LHCN-M2 (cell line): ENCODE results near the gene DRGX. TPM values are rescaled to one million over a fixed set of nuclear protein-coding genes. Genes with fewer than 3 reads are reported as not detected.

Experiments
- DNase-seq: peaks from one replicate; pipeline ENCODE4 v3.0.0-alpha.2; 2012; ENCODE audit warnings: low read depth
- total RNA-seq: library from RNA; depleted of rRNA; stranded (reverse); fragments of >200 nt; gene quantifications from 2 replicates; pipeline ENCODE4 v1.2.3, GENCODE V29; 2014

Gene DRGX
- total RNA-seq, 1 experiment from 2014 or later: not detected

DNA sequence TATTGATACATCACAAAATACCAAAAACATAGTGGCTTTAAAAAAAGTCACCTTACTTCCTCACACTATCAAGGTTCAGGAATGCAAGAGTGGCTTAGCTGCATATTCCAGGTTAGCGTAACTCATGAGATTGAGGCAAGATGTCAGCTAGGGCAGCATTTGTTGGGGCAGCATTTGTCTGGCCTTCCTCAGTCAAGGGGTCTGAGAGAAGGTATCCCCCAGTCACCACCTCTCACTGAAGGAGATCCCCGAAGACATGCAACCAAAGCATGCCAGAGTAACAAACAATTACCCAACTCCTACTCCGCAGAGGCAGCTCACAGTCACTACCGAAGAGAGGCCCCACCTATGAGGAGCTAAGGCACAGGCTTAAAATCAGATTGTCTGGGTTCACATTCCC is 48.5 kb downstream of the DRGX start:
- no peak for DNase-seq

DNA sequence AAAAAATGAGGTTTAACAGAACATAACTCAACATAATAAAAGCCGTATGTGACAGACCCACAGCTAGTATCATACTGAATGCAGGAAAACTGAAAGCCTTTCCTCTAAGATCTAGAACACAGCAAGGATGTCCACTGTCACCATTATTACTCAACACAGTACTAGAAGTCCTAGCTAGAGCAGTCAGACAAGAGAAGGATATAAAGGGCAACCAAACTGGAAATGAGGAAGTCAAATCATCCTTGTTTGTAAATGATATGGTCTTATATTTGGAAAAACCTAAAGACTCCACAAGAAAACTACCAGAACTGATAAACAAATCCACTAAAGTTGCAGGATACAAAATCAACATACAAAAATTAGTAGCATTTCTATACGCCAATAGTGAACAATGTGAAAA is 51.0 kb downstream of the DRGX start:
- DNase-seq: no peak

DNA sequence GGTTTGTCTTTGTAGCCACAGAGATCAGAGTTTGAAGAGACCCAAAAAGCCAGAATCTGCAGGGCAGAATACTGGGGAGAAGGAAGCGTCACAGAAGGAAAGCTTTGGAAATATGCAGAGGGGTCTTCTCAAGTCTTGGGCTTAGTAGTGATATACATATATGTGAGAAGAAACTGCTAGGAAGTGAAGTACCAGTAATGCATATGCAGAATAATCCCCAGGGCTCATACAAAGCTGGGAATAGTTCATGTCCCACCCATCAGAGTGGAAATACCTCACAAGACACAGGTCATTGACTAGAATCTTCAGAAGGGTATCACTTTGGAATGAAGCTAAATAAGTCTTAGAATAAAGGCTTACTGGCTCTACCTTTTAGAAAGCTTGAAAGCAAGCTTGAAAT is 57.3 kb downstream of the DRGX start:
- no peak for DNase-seq

DNA sequence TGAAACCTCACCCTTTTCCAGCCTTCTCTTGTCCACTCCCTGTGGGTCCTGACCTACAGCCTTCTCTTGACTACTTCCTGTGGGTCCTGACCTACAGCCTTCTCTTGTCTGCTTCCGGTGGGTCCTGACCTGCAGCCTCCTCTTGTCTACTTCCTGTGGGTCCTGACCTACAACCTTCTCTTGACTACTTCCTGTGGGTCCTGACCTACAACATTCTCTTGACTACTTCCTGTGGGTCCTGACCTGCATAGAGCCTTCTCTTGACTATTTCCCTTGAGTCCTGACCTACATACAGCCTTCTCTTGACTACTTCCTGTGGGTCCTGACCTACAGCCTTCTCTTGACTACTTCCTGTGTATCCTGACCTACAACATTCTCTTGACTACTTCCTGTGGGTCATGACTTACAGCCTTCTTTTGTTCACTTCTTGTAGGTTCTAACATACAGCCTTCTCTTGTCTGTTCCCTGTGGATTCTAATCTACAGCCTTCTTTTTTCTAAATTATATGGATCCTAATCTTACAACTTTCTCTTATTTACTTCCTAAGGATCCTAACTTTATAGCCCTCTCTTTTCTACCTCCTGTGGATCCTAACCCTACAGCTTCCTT is 60.4 kb downstream of the DRGX start:
- DNase-seq: no peak

DNA sequence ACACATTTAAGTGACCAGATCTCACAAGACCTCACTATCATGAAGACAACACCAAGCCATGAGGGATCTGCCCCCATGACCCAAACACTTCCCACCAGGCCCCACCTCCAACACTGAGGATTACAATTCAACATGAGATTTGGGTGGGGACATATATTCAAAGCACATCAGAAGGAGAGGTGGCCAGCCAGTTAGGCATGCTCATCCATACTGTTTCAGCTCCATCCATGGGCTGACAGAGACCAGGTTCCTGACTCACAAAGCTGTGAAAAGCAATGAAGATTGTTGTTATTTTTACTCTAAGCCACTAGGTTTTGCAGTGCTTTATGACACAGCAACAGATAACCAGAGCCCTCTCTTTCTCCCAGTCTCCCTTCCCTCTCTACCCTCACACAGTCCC is 60.9 kb downstream of the DRGX start:
- no peak for DNase-seq

DNA sequence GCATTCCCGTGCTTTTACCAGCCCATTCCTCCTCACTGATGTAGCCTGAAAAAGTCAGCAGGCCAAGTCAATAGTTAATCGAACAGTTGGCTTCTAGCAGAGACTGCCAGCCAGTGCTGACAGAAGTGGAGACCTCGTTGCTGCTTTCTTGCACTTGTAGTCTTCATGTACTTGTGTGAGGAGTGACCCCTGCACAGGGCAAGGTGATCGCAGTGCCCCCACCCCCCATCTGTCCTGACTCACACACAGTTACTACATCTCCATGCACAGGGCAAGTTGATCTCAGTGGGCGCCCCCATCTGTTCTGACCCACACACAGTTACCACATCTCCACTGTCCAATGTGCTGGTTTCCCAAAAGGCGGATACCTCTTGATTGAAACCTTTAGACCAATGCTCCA is 62.7 kb downstream of the DRGX start:
- DNase-seq: no peak

DNA sequence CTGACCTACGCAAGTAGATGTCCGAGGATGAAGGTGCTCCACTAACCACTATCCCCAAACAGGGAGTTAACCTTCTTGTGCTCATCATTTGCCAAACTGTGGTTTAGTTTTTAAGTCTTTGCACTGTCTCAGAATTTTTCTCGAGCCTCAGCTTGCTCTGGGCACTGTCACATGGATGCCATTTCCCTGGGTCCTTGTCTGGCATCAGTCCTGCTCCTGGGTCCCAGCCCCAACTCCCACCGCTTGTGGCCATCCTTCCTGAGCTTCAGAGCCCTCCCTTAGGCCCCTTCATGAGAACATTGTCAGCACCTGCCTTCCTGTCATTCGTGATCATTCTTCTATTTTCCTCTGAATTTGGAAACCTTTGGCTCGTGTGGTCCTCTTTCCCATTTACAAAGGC is 63.1 kb downstream of the DRGX start:
- DNase-seq: no peak

DNA sequence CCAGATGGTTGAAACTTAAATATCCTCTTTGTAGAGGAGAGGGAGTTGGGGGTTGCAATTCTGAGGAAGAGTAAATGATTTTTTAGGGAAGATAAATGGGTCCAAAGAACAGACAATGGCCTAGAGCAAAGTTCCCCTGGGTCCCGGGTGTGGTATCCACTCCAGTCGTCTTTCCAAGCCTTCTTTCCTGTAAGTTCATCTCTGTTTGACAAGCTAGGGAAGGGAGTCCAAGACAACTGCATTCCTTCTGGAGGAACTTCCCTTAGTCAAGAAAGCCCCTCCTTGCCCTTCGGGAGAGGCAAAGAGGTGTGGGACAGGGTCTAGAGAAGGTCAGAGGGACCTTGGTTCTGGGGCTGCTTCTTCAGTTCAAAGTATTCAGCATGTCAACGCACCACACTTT is 63.6 kb downstream of the DRGX start:
- DNase-seq: no peak

DNA sequence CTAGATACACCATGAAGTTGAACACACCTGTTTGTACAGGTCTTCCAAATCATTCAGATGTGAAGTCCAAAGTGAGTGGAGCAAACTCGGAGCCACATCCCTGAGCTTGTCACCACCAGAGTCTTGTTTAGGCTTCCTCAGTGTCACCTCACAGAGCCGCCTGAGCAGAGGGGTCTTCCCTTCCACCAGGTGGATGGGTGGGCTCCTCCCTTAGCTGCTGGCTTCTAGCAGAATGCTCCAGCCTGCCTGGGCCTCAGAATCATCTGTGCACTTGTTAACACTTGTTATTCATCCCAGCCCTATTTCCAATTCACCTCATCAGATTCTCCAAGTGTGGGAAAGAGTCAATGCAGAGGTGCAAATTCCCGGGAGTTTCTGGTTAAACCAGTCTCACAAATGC is 64.5 kb downstream of the DRGX start:
- DNase-seq: no peak

DNA sequence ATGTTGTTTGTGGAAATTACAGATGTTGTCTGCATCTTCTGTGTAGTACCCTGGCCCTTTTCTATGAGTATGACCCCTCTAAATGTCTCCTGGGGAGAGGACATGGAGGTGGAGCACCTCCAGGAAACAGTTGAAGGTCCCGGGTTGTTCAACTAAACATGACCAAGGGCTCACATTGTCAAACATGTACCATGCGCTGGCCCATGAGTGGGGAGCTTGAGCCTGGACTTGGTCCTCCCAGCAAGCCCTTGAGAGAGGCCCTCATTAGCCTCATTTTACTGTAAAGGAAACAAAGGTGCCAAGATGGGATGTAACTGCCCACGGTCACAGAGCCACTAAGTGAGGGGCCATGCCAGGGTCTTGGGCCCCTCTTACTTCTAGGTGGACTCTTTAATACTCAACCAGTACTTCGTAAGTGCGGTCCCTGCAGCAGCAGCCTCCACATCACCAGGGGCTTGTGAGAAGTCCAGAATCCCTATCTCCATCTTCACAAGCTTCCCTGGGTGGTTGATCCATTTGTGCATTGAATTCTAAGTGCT is 65.7 kb downstream of the DRGX start:
- no peak for DNase-seq

DNA sequence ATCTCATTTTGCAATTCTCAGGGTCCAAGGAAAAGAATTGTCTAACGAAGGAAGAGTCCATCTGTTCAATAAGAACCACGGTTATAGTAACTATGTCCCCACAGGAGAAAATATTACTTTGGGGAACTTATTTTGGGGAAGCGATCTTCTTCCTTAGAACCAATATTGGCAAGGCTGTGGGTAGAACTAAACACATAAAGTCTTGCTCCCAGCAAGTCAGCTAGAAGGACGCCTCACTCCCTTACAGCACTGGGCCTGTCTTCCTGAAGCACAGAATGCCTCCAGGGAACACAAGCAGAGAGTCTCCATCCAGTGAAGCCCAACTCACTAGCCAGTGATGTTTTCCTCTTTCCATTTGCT is 66.8 kb downstream of the DRGX start:
- no peak for DNase-seq

DNA sequence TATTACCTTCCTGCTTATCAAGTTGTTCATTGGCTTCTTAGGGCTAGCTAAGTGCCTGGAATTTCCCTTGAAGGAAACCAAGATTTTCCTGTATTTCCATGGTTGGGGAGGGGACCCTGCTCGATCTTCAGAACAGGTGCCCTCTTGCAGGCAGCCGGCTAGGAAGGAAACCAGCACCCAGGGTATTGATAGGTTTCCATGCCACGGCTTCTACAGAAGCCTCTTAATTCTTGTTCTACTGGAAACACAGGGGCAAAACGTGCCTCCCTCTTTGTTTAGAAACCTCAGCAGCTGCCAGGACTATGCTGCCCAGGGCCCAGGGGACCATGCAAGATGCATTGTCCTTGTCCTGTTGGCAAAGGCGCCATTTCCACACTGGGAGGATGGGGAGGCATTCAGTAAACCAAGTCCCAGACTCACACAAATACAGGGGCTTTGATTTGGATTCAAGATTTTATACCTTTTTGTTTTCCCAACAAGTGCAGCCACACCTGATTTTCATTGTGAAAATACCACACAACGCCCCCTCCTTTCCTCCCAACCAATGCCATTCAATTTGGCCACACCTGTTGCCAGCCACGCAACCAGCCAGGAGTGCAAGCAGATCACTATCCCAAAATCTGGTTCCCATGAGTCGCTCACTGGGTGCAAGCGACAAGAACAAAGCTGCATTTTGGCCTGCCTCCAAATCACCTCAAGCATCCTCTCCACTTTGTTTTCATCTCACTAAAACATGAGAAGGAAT is 67.3 kb downstream of the DRGX start:
- no peak for DNase-seq

DNA sequence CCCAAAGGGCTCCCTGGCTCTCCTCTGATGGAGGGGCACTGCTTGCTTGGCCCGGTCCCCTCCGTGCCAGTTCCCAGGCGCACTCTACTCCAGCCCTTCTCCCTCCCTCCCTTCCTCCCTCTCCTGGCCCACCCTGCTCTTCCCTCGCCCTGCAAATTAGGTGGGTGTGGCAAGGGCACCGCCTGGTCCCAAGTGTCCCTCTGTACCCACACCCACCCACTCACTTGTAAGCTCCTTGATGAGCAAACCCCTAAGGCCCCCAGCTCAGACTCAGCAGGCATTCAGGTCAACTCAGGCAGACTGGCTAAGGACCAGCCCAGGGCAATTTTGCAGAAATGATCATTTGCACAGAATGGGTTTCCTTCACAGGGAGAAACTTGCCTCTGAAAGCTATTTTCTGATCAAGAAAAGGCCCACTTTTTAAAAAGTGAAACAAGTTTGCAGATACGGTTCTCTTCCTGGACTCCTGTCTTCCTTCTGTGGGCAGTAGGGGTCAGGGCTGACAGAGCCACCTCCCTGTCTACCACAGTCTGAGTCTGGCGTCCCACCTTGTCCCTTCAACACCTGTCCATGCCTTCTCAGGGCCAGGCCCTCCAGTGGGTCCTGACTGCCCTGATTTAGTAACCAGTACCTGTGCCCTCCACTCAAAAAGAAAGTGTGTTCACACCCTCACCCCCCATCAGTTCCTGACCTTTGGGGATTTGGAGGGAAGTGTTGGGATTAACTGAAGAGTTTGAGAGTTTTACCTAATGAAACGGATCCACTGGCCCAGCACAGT is 68.7 kb downstream of the DRGX start:
- no peak for DNase-seq

DNA sequence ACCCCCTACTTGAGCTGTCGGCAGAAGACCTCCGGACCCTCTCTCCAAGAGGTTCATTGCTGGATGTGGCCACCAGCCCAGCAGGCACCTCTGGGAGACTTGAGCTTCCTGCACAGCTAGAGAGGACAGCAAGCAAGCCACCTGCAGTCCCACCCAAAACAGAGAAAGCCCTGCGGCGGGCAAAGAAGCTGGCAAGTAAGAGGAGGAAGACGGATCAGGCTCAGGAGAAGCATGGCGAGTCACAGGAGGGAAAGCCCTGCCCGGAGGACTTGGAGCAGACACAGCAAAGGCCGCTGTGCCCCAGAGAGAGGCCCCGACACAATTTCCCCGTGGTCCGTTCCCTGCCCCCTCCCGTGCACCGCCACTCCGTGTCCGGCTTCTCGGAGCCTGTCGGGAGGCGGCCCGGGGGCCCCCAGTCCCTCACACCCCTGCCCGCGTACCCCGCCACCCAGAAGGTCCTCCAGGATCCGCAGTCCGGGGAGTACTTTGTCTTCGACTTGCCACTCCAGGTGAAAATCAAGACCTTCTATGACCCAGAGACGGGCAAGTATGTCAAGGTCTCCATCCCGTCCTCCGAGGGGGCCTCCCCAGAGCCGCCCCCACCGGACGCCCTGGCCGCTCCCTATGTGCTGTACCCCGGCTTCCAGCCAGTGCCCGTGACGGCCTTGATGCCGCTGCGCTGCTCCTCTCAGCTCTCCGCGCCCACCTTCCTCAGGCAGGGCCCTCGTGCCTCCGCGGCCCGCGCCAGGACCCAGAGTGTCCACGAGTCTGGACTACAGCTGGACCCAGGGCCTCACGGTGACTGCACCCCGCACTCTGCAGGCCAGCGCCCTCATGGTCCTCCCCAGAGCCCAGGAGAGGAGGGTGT is 69.7 kb downstream of the DRGX start:
- no peak for DNase-seq

DNA sequence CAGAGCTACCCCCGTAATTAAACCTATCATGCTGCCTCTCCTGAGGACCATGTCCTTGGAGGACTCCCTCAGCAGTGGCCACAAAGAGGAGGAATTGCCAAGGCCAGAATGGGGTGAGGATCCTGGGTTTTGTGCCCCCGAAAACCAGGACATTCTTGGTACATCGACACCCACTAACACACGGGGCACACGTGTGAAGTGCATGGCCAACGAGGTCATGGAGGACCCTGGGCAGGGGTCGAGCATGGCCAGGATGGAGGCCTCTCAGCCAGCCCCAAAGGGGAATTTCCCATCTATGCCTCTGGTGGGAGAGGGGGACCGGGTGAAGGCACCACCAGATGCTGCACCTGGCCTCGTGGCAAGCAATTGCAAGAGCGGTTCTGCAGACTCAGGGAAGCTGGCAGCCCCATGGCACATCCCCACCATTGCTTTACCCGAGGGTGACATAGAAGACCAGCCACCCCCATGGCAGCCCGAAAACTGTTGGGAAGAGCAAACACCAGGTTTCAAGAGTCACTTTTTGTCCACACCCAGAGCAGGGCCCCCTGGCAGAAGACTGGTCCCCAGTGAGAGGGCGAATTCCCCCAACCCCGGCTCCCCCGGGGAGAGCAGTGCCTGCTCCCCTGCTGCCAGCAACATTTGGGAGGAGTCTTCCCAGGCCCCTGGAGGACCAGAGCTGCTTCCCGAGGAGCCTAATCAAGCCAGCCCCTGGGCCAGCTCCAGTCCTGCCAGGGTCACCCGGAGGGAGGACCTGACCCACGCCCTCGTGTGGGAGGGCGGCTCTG is 70.6 kb downstream of the DRGX start:
- DNase-seq: no peak

DNA sequence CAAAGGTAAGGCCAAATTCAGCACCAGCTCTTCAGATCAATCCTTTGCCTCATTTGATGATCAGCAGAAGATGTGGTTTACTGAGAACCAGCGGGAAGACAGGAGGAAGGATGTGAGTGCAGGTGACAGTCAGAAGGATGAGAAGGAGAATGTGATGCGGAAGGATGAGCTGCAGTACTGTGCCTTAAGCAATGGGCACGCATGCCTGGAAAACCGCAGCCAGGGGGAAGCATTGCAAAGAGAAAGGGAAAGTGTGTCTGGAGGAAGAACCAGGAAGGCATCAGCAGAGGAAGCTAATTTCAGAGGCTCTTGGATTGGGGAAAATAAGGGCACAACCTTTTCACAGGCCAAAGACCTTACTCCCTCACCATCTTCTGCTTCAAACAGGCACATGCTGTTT is 71.2 kb downstream of the DRGX start:
- DNase-seq: no peak

DNA sequence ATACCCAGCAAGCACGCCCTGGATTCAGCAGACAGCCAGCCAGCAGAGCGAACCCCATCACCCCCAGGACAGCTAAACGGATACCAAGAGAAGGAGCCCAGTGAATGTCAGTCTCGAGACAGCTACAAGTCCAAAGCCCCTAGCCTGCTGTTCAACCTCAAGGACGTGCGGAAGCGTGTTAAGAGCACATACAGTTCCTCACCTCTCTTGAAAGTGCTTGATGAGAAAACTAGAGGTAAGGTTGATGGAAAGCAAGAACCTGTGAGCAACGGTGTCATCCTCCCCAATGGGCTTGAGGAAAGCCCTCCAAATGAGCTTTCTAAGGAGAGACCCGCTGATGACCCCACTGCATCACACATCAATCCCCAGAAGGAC is 72.0 kb downstream of the DRGX start:
- no peak for DNase-seq

DNA sequence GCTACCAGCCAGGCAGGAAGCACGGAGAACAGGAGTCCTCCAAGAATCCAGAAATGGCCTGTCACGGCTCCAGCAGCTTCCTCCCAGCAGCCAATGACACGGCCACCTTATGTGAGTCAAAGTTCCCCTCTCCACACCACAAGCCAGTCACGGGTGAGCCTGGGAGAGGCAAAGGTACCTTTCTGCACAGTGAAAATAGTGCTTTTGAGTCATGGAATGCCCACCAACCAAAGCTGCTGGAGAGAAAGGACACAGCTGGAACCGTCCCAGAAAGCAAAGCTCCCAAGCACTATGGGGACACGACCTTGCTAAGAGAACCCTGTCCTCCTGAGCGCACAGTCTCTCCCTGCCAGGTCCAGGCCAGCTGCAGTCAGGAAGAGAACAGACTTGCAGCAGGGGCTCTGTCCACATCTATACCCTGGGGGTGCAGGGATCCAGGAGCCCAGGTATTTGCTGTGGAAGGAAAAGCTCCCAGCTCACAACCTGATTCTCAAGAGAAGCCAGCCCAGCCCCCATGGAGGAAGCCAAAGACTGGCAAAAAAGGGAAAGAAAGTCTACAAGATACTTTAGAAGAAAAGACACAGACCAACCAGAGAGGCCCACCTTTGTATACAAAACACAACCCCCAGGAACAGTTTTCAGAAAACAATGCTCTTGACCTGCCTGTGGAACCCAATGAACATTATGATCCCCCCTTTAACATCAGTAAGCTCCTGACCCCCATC is 72.6 kb downstream of the DRGX start:
- DNase-seq: no peak

DNA sequence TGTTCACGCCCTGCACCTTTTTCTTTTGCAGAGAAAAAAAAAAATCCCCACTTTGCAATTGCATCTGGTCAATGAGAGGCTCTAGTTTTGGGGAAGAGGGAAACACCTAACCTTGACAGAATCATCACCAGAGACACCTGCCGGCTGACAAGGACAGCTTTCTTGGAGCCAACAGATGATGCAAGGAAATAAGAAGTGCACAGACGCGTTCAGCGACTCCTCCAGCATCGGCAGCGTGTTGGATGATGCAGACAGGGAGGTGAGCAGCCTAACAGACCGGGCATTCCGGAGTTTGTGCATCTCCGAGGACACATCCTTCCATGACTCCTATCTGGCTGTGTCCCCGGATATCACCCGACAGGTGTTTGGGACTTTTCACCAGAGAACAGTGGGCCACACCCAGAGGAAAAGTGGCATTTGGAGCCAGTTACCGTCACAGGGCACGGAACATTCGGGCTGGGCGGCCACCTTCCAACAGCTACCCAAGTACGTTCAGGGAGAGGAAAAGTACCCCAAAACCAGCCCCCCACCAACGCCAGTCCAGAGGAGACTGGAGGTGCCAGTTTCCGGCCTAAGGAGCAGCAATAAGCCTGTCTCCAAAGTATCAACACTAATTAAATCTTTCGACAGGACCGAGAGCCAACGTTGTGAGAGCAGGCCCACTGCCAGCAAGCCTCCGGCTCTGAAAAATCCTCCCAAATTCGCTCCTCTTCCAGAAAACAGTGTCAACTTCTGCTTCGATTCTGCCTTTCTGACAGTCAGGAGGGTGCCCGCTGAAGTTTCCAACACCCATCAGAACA is 73.3 kb downstream of the DRGX start:
- DNase-seq: no peak
